Dermis microvascular lymphatic vessel endothelial cell (primary cell): ENCODE data around the gene TTC8. TPM values are rescaled to one million over a fixed set of nuclear protein-coding genes. Genes with fewer than 3 reads are reported as not detected.
A peak's percentile ranks its signal among the peaks of the same experiment; 100 is the strongest.
"Not testable (repeated sequence)": the region's sequence is repeated elsewhere in the genome, so short reads cannot be mapped to it uniquely, and the experiment has no call there.

Experiments used
- DNase-seq, 2 donors: peaks; one replicate each; pipeline versions ENCODE4 v3.0.0 to v3.0.0-alpha.2; 2010; ENCODE audit warnings: low read depth in 2 of 2
- total RNA-seq: library from RNA; depleted of rRNA; stranded (reverse); fragments of >200 nt; gene quantifications from 2 replicates; pipeline ENCODE4 v1.2.1, GENCODE V29; 2014

TTC8 gene
- 9.6 and 11.8 TPM in 2 replicates for total RNA-seq

GRCh38 chr14:88824314-88825077, at the start of gene TTC8:
TSS of gene TTC8 (plus strand) at chr14:88824651. CDS start at chr14:88824708, 57 bp downstream.
- DNase-seq: peak; percentile 80 to 92

DNA sequence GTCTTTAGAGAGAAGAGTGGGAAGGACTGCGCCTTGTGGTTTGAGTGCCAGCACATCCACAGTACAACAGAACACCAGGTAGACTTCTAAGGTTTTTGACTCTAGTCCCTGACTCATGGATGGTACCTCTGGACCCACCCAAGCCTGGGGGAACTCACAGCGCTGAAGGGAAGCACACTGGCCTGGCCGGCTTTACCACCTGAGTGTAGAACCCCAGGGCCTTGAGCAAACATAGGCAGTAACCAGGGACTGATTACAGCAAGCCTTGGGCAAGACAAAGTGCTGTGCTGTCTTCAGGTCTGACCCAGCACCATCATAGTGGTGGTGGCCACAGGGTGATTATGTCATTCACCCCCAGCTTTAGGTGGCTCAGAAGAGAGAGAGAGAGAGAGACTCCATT, 48.9 kb upstream of the TTC8 start:
- no peak for DNase-seq

- no peak for DNase-seq
Measured at GRCh38 chr14:88785911-88786310, 38.5 kb upstream of the TTC8 start.

DNA sequence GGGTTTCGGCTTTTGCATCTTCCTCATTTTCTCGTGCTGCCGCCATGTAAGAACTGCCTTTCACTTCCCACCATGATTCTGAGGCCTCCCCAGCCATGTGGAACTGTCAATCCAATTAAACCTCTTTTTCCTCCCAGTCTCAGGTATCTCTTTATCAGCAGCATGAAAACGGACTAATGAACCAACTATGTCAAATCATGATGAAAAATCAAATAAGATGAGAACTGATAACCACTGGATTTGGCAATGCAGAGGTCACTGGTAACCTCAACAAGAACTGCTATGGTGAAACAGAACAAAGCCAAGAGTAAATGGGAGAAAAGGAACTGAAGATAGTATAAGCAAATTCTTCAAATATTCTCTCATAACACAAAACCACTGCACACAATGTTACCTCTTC, 37.7 kb upstream of the TTC8 start:
- no peak for DNase-seq

- DNase-seq: not testable (repeated sequence)
Measured at GRCh38 chr14:88789573-88789972, 34.9 kb upstream of the TTC8 start.

DNA sequence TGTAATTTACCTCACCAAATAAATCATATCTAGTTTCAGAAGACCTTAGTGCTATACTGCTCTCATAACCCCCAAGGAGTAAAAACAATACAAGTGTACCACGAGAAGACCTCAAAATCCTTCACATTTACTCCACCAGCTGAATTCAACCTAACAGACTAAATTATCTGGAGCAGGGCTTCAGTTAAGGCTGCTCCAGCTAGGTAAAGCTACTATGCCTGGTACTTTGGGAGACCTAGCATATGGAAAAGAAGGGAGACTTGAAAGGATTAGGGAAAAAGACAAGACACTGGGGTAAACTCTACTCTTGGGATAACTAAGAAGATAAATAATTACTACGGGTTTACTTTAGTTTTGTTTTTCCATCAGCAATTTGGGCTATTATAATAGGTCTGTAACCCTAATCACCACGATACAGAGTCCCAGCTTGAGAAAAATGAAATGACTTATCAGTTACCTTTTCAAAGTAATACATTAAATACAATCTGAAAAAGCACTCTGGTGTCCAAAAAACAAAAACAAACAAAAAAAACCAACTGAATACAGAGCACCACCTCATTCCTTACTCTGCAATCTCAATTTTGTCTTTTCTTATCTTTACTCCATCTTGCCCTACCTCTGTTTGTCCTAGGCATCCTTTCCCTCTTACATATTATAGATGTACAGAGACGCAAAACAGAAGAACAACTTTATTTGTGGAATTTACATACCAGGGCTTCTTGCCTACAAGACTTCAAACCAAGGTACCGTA, 33.8 kb upstream of the TTC8 start:
- no peak for DNase-seq

DNA sequence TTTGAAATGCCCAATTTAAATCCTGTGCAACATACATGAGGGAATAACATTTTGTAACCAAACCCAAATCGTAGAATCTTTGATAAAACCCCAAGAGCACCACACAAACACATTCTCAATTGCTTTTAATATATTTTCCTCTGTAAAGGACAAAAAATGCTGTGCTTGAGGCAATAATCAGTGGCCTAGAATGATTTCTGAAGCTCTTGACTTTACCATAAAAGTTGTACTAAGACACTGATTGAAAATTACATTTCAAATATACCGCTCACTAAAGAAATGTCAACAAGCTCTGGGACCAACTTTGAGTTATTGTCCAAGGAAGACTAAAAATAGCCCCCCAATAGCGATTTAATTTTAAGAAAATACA, 33.2 kb upstream of the TTC8 start:
- DNase-seq: no peak

- DNase-seq: no peak
Measured at GRCh38 chr14:88791629-88792472, 32.6 kb upstream of the TTC8 start.

DNA sequence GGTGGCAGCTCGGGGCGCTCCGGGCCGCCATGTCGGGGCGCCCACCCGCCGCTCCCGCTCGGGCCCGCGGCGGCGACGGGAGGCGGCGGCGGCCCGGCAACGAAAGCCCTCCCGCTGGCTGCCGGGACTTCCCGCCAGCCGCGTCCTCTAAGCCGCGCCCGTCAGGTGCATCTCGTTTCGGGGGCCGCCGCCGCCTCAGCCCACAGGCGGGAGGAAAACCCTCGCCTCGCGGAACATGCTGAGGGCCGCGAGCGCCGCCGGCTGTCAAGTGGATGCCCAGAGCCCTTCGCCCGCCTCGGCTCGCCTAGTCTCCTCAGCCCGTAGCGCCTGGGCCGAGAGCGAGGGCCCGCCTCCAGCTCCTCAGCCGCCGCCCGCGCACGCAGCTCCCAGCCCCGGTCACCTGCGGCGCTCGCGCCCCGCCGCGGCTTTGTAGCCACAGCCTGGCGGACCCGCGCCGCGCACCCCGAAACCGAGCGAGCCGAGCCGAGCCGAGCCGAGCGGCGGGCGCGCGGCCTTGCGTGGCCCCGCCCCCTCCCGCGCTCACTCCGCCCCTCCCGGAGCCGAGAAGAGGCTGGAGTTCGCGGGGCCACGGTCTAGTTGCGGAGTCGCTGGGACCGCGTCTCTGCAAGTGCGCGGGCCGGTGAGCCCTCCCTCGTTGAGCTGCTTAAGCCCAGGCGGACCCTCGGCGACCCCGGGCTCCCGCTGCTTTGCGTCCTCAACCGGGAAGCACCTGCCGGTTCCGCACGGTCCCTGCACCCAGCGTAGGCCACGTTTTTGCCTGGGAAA, 31.8 kb upstream of the TTC8 start, which contains the start of gene EML5:
Gene EML5, minus strand, starts transcription at position 481 of the 786 bp plus-strand sequence. Its CDS starts 450 bp downstream, at position 31.
- DNase-seq: peak; percentile 3 to 78

DNA sequence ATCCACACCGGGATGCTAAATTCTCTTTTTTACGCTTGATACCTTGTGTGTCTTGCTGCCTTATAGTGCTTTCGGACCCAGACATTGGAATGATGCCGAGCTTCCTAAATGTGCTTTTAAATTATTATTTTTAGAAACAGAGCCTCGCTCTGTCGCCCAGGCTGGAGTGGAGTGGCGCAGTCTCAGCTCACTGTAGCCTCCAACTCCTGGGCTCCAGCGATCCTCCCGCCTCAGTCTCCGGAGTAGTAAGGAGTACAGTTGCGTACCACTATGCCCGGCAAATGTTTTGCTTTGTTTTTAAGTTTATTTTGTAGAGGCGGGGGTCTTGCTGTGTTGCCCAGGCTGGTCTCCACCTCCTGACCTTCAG, 31.2 kb upstream of the TTC8 start:
- no peak for DNase-seq

GRCh38 chr14:88798156-88798555, 26.3 kb upstream of the TTC8 start:
- DNase-seq: no peak

- DNase-seq: no peak
Measured at GRCh38 chr14:88799522-88799921, 24.9 kb upstream of the TTC8 start.

DNA sequence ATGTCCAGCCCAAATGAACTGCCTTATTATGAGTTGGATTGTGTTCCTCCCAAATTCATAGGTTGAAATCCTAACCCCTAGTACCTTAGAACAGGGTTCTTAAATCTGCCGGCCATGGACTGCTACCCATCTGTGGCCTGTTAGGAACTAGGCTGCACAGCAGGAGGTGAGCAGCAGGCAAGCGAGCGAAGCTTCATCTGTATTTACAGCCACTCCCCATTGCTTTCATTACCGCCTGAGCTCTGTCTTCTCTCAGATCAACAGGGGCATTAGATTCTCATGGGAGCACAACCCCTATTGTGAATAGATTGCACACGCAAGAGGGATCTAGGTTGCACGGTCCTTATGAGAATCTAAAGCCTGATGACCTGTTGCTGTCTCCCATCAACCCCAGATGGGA, 21.9 kb upstream of the TTC8 start:
- DNase-seq: no peak

GRCh38 chr14:88804035-88804434, 20.4 kb upstream of the TTC8 start:
- DNase-seq: no peak

GRCh38 chr14:88804477-88804876, 20.0 kb upstream of the TTC8 start:
- DNase-seq: no peak

GRCh38 chr14:88808359-88808758, 16.1 kb upstream of the TTC8 start:
- DNase-seq: no peak

GRCh38 chr14:88815980-88816379, 8.5 kb upstream of the TTC8 start:
- DNase-seq: no peak

GRCh38 chr14:88818018-88818417, 6.4 kb upstream of the TTC8 start:
- no peak for DNase-seq

GRCh38 chr14:88819674-88820073, 4.8 kb upstream of the TTC8 start:
- not testable (repeated sequence) for DNase-seq

DNA sequence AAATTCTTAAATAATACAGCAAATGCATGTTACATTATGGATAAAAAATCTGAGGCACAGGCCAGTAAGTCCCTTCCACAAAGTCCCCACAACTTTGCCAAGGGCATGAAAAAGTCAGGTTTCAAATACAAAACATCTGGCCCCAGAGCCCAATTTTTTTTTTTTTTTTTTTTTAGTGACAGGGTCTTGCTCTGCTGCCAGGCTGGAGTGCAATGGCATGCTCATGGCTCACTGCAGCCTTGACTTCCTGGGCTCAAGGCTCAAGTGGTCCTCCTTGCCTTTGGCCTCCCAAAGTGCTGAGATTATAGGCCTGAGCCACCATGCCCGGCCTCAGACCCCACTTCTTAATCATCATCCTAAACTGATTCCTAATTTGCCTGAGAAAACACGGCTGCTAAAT, 3.1 kb upstream of the TTC8 start:
- DNase-seq: no peak

- no peak for DNase-seq
Measured at GRCh38 chr14:88821888-88822287, 2.6 kb upstream of the TTC8 start.
